ENCODE measurements around the gene CERS6.

DNA sequence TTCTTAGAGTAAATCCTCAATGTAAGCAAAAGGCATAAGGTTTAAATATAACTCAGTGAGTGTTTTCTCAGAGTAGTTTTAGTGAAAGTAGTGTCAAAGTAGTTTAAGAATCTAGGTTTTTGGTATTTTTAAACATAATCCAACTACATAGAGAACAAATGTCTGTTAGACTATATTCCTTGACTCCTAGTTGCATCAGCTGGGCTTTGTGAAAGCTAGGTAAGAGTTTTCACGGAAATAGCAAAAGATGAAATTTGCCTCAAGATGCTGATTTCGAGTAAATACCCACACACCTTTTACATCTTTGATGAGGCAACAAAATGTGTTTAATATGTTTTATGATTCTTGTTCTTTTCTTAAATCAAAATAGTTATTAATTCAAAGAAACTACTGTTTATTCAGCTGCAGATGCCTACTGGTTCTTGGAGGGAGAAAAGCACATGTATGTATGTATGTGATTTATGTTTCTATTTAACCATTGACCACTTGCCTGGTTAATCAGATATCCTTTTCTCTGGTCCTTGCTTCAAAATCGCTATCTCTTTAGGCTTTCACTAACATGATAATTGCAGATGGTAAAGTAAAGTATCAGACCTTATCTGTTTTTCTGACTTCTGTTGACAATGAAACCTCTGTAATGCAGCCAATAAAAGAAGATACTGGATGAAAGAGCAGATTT, 229.0 kb downstream of the CERS6 start:
- TF ChIP-seq, protein P1, sequence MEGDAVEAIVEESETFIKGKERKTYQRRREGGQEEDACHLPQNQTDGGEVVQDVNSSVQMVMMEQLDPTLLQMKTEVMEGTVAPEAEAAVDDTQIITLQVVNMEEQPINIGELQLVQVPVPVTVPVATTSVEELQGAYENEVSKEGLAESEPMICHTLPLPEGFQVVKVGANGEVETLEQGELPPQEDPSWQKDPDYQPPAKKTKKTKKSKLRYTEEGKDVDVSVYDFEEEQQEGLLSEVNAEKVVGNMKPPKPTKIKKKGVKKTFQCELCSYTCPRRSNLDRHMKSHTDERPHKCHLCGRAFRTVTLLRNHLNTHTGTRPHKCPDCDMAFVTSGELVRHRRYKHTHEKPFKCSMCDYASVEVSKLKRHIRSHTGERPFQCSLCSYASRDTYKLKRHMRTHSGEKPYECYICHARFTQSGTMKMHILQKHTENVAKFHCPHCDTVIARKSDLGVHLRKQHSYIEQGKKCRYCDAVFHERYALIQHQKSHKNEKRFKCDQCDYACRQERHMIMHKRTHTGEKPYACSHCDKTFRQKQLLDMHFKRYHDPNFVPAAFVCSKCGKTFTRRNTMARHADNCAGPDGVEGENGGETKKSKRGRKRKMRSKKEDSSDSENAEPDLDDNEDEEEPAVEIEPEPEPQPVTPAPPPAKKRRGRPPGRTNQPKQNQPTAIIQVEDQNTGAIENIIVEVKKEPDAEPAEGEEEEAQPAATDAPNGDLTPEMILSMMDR (IDR thresholded peaks at IDR 0.05), result no peak
- TF ChIP-seq POLR2A (IDR thresholded peaks at IDR 0.05) (no peak), POLR2AphosphoS5 (IDR thresholded peaks at IDR 0.05) (no peak), EP300 (IDR thresholded peaks at IDR 0.05; ENCODE audit: low read depth) (no peak)

Data from transverse colon (tissue), 4 donors.